ENCODE data around the gene MGA.

The MGA gene

GRCh38 chr15:41658689-41659088, 1.5 kb upstream of the MGA start:
- no peak for DNase-seq (ENCODE audit: low read depth in 2 of 2)

- DNase-seq (ENCODE audit: low read depth in 2 of 2), result no peak
Observed at GRCh38 chr15:41659190-41659589, 1.0 kb upstream of the MGA start.

GRCh38 chr15:41659855-41660234, 360 bp upstream of the MGA start:
- DNase-seq (ENCODE audit: low read depth in 2 of 2), result no peak

GRCh38 chr15:41661078-41661517, 893 bp downstream of the MGA start:
- no peak for DNase-seq (ENCODE audit: low read depth in 2 of 2)

GRCh38 chr15:41661518-41662225, 1.5 kb downstream of the MGA start:
- peak; percentile 51 to 65 for DNase-seq (ENCODE audit: low read depth in 2 of 2)

- no peak for DNase-seq (ENCODE audit: low read depth in 2 of 2)
Observed at GRCh38 chr15:41666353-41666920, 6.2 kb downstream of the MGA start.

- no peak for DNase-seq (ENCODE audit: low read depth in 2 of 2)
Observed at GRCh38 chr15:41669701-41670100, 9.5 kb downstream of the MGA start.

GRCh38 chr15:41671656-41672648, 11.7 kb downstream of the MGA start:
- no peak for DNase-seq (ENCODE audit: low read depth in 2 of 2)

GRCh38 chr15:41675337-41675736, 15.1 kb downstream of the MGA start:
- no peak for DNase-seq (ENCODE audit: low read depth in 2 of 2)

- DNase-seq (ENCODE audit: low read depth in 2 of 2), result no peak
Observed at GRCh38 chr15:41678742-41679141, 18.5 kb downstream of the MGA start.

- DNase-seq (ENCODE audit: low read depth in 2 of 2), result no peak
Observed at GRCh38 chr15:41683955-41684354, 23.8 kb downstream of the MGA start.

GRCh38 chr15:41688671-41689070, 28.5 kb downstream of the MGA start:
- DNase-seq (ENCODE audit: low read depth in 2 of 2), result no peak

- no peak for DNase-seq (ENCODE audit: low read depth in 2 of 2)
Observed at GRCh38 chr15:41689083-41689482, 28.9 kb downstream of the MGA start.

- DNase-seq (ENCODE audit: low read depth in 2 of 2), result no peak
Observed at GRCh38 chr15:41689834-41690233, 29.6 kb downstream of the MGA start.

- DNase-seq (ENCODE audit: low read depth in 2 of 2), result no peak
Observed at GRCh38 chr15:41690636-41691035, 30.4 kb downstream of the MGA start.

- DNase-seq (ENCODE audit: low read depth in 2 of 2), result no peak
Observed at GRCh38 chr15:41691471-41691870, 31.3 kb downstream of the MGA start.

GRCh38 chr15:41692049-41692448, 31.8 kb downstream of the MGA start:
- no peak for DNase-seq (ENCODE audit: low read depth in 2 of 2)

GRCh38 chr15:41693757-41694156, 33.6 kb downstream of the MGA start:
- DNase-seq (ENCODE audit: low read depth in 2 of 2), result no peak

GRCh38 chr15:41695750-41696436, 35.7 kb downstream of the MGA start:
- DNase-seq (ENCODE audit: low read depth in 2 of 2), result peak in 1 of 2 donors; percentile 23

GRCh38 chr15:41698779-41699178, 38.6 kb downstream of the MGA start:
- DNase-seq (ENCODE audit: low read depth in 2 of 2), result no peak

GRCh38 chr15:41703120-41703519, 42.9 kb downstream of the MGA start:
- DNase-seq (ENCODE audit: low read depth in 2 of 2), result no peak

- DNase-seq (ENCODE audit: low read depth in 2 of 2), result no peak
Observed at GRCh38 chr15:41713047-41713446, 52.8 kb downstream of the MGA start.
